ENCODE measurements around the gene PHRF1. TPM values are rescaled to one million over a fixed set of nuclear protein-coding genes. Genes with fewer than 3 reads are reported as not detected.

PHRF1 gene
- total RNA-seq, 2 donors from 2014 or later: 31.3 to 39.6 TPM

GRCh38 chr11:617912-618682 lies 41.8 kb downstream of the PHRF1 start:
- Histone ChIP-seq H3K27ac (no peak overlapping the region), H3K27me3 (replicated peaks; ENCODE audit: insufficient read depth) (no peaks in the 10 kb centered on the region), H3K4me3 (no peak overlapping the region), H3K9me3 (no peaks in the 10 kb centered on the region), H3K36me3 (peaks cover 3% of the 10 kb centered on the region), H3K4me1 (ENCODE audit: control insufficient read depth in 1 of 2, low read depth in 2 of 2) (peaks cover 14 to 22% of the 10 kb centered on the region in 2 donors)
- no peak for DNase-seq (ENCODE audit: low spot score)
- no peak for TF ChIP-seq CTCF (IDR thresholded peaks at IDR 0.05)
- ATAC-seq (ENCODE audit: insufficient number of reproducible peaks, low FRiP score, low read depth): no peak

GRCh38 chr11:618856-619627 lies 42.8 kb downstream of the PHRF1 start:
- Histone ChIP-seq H3K27me3 (replicated peaks; ENCODE audit: insufficient read depth) (no peaks in the 10 kb centered on the region), H3K4me1 (ENCODE audit: control insufficient read depth in 1 of 2, low read depth in 2 of 2) (peaks cover 12 to 19% of the 10 kb centered on the region in 2 donors), H3K27ac (no peak overlapping the region), H3K4me3 (no peak overlapping the region), H3K36me3 (no peaks in the 10 kb centered on the region), H3K9me3 (no peaks in the 10 kb centered on the region)
- ATAC-seq (ENCODE audit: insufficient number of reproducible peaks, low FRiP score, low read depth) (no peak), DNase-seq (ENCODE audit: low spot score) (no peak)
- no peak for TF ChIP-seq CTCF (IDR thresholded peaks at IDR 0.05)

GRCh38 chr11:619628-620050 lies 43.4 kb downstream of the PHRF1 start:
- no peak overlapping the region for H3K27ac ChIP-seq
- H3K27me3 ChIP-seq (replicated peaks; ENCODE audit: insufficient read depth): no peaks in the 10 kb centered on the region
- ATAC-seq (ENCODE audit: insufficient number of reproducible peaks, low FRiP score, low read depth) (no peak), DNase-seq (ENCODE audit: low spot score) (no peak)
- no peak overlapping the region for H3K4me3 ChIP-seq
- no peak for TF ChIP-seq CTCF (IDR thresholded peaks at IDR 0.05)
- no peaks in the 10 kb centered on the region for H3K9me3 ChIP-seq
- H3K4me1 ChIP-seq (ENCODE audit: control insufficient read depth in 1 of 2, low read depth in 2 of 2): peaks cover 7 to 13% of the 10 kb centered on the region in 2 donors
- H3K36me3 ChIP-seq: no peaks in the 10 kb centered on the region

GRCh38 chr11:620201-620600 lies 43.9 kb downstream of the PHRF1 start:
- H3K27me3 ChIP-seq (replicated peaks; ENCODE audit: insufficient read depth): no peaks in the 10 kb centered on the region
- ATAC-seq (ENCODE audit: insufficient number of reproducible peaks, low FRiP score, low read depth) (no peak), DNase-seq (ENCODE audit: low spot score) (no peak)
- H3K27ac ChIP-seq: no peak overlapping the region
- no peaks in the 10 kb centered on the region for H3K9me3 ChIP-seq
- no peak for TF ChIP-seq CTCF (IDR thresholded peaks at IDR 0.05)
- H3K4me1 ChIP-seq (ENCODE audit: control insufficient read depth in 1 of 2, low read depth in 2 of 2): peaks cover 2 to 7% of the 10 kb centered on the region in 2 donors
- H3K4me3 ChIP-seq: no peak overlapping the region
- H3K36me3 ChIP-seq: no peaks in the 10 kb centered on the region
